Liver (tissue), 9 donors: Measurements from ENCODE around the gene FAT1. TPM values are rescaled to one million over a fixed set of nuclear protein-coding genes. Genes with fewer than 3 reads are reported as not detected.

ENCODE experiments used
- DNase-seq: peaks from one replicate; pipeline ENCODE4 v3.0.0-alpha.2; 2017; ENCODE audit warnings: low spot score
- H3K27ac ChIP-seq, 2 donors: one replicate each; pipeline ENCODE4 v1.7.0; 2013; ENCODE audit warnings: inconsistent platforms in 2 of 2, low read length in 2 of 2, control low read depth in 1 of 2, low read depth in 1 of 2, mild to moderate bottlenecking in 1 of 2
- H3K27me3 ChIP-seq, 4 donors: one replicate each; pipeline versions ENCODE4 v1.6.1 to v1.7.0; 2013; ENCODE audit warnings: low read length in 3 of 4, inconsistent platforms in 1 of 4, mild to moderate bottlenecking in 1 of 4, moderate library complexity in 1 of 4; ENCODE audit not compliant: control insufficient read depth in 4 of 4, insufficient read depth in 4 of 4
- H3K36me3 ChIP-seq, 4 donors: one replicate each; pipeline versions ENCODE4 v1.6.1 to v1.7.0; 2013; ENCODE audit warnings: low read length in 3 of 4, mild to moderate bottlenecking in 3 of 4, low read depth in 1 of 4, moderate library complexity in 1 of 4; ENCODE audit not compliant: control insufficient read depth in 4 of 4, insufficient read depth in 3 of 4
- H3K4me1 ChIP-seq, 4 donors: one replicate each; pipeline versions ENCODE4 v1.6.1 to v1.7.0; 2013; ENCODE audit warnings: low read length in 3 of 4, mild to moderate bottlenecking in 3 of 4, moderate library complexity in 1 of 4; ENCODE audit not compliant: control insufficient read depth in 4 of 4, insufficient read depth in 4 of 4
- H3K4me3 ChIP-seq, 3 donors: one replicate each; pipeline versions ENCODE4 v1.6.1 to v1.7.0; 2013; ENCODE audit warnings: low read length in 3 of 3, control low read depth in 1 of 3, low read depth in 1 of 3, mild to moderate bottlenecking in 1 of 3
- H3K9ac ChIP-seq, 2 donors: one replicate each; pipeline ENCODE4 v1.7.0; 2013; ENCODE audit warnings: low read length in 2 of 2, mild to moderate bottlenecking in 2 of 2, moderate library complexity in 2 of 2, control low read depth in 1 of 2, low read depth in 1 of 2
- H3K9me3 ChIP-seq, 4 donors: one replicate each; pipeline versions ENCODE4 v1.6.1 to v1.7.0; 2013; ENCODE audit warnings: low read length in 3 of 4; ENCODE audit not compliant: control insufficient read depth in 4 of 4
- CTCF ChIP-seq: fragments of 150-350 bp; IDR thresholded peaks from 2 replicates; pipeline ENCODE4 v1.5.1; 2017; ENCODE audit warnings: improper control_type of control experiment, low read depth, low read length; ENCODE audit not compliant: missing input control
- EGR1 ChIP-seq, 2 donors: IDR thresholded peaks; 2 replicates each; pipeline ENCODE4 v1.6.1; 2016 to 2018; ENCODE audit warnings: antibody characterized with exemption in 2 of 2, low read depth in 2 of 2
- FOXA1 ChIP-seq: IDR thresholded peaks from 2 replicates; pipeline ENCODE4 v1.6.1; 2016; ENCODE audit warnings: antibody characterized with exemption
- FOXA2 ChIP-seq: IDR thresholded peaks from 2 replicates; pipeline ENCODE4 v1.6.1; 2016; ENCODE audit warnings: antibody characterized with exemption
- GABPA ChIP-seq, 2 donors: IDR thresholded peaks in 1 of 2; conservative IDR thresholded peaks in 1 of 2; 2 replicates each; pipeline ENCODE4 v1.6.1; 2016; ENCODE audit warnings: antibody characterized with exemption in 2 of 2, mild to moderate bottlenecking in 1 of 2, moderate library complexity in 1 of 2
- HNF4A ChIP-seq, 2 donors: conservative IDR thresholded peaks; 2 replicates each; pipeline ENCODE4 v1.6.1; 2016; ENCODE audit warnings: antibody characterized with exemption in 2 of 2, mild to moderate bottlenecking in 2 of 2
- HNF4G ChIP-seq: IDR thresholded peaks from 2 replicates; pipeline ENCODE4 v1.6.1; 2016; ENCODE audit warnings: antibody characterized with exemption
- JUND ChIP-seq, 2 donors: IDR thresholded peaks; 2 replicates each; pipeline ENCODE4 v1.6.1; 2016; ENCODE audit warnings: antibody characterized with exemption in 2 of 2
- MAX ChIP-seq: IDR thresholded peaks from 2 replicates; pipeline ENCODE4 v1.6.1; 2016; ENCODE audit warnings: antibody characterized with exemption
- RAD21 ChIP-seq, 2 donors: IDR thresholded peaks; 2 replicates each; pipeline ENCODE4 v1.6.1; 2016; ENCODE audit warnings: antibody characterized with exemption in 2 of 2, mild to moderate bottlenecking in 2 of 2
- REST ChIP-seq: IDR thresholded peaks from 2 replicates; pipeline ENCODE4 v1.6.1; 2016; ENCODE audit warnings: antibody characterized with exemption, mild to moderate bottlenecking
- RXRA ChIP-seq, 2 donors: IDR thresholded peaks; 2 replicates each; pipeline ENCODE4 v1.6.1; 2017 to 2018; ENCODE audit warnings: antibody characterized with exemption in 2 of 2, mild to moderate bottlenecking in 1 of 2
- SP1 ChIP-seq: IDR thresholded peaks from 2 replicates; pipeline ENCODE4 v1.6.1; 2018; ENCODE audit warnings: antibody characterized with exemption, mild to moderate bottlenecking
- TAF1 ChIP-seq: conservative IDR thresholded peaks from 2 replicates; pipeline ENCODE4 v1.6.1; 2016; ENCODE audit warnings: antibody characterized with exemption, mild to moderate bottlenecking
- YY1 ChIP-seq: IDR thresholded peaks from 2 replicates; pipeline ENCODE4 v1.6.1; 2016; ENCODE audit warnings: antibody characterized with exemption, mild to moderate bottlenecking
- ZBTB33 ChIP-seq: IDR thresholded peaks from 2 replicates; pipeline ENCODE4 v1.6.1; 2016; ENCODE audit warnings: antibody characterized with exemption
- WGBS: extraction: QIAGEN DNeasy Blood & Tissue Kit; methylation state at CpG from one replicate; pipeline ENCODE4 v1.1.7; 2013; 5-methylcytosine and 5-hydroxymethylcytosine counted together
- polyA plus RNA-seq, 2 donors: library from polyadenylated mRNA; stranded (reverse) in 1 of 2; unstranded in 1 of 2; fragments of 200-250 nt in 1 of 2; fragments of >200 nt in 1 of 2; fragmentation: Nextera tagmentation in 1 of 2; extraction: Ambion mirVana in 1 of 2; gene quantifications; one replicate each; pipeline versions ENCODE4 v1.2.1 to v1.2.3, GENCODE V29; 2013 to 2015
- total RNA-seq, 2 donors: library from RNA; depleted of rRNA; stranded (reverse); fragments of >200 nt; gene quantifications; one replicate each; pipeline ENCODE4 v1.2.3, GENCODE V29; 2014
- TF ChIP-seq, protein P1 (sequence below): IDR thresholded peaks from 2 replicates; pipeline ENCODE4 v1.6.1; 2016; ENCODE audit warnings: antibody characterized with exemption
- donor health status: healthy.
- donor health status: healthy.
- donor health status: healthy.
- donor health status: healthy.
- donor health status: healthy.

The FAT1 gene
- total and polyA plus RNA-seq, 4 donors: 10.0 to 48.0 (median 30.0) TPM

DNA sequence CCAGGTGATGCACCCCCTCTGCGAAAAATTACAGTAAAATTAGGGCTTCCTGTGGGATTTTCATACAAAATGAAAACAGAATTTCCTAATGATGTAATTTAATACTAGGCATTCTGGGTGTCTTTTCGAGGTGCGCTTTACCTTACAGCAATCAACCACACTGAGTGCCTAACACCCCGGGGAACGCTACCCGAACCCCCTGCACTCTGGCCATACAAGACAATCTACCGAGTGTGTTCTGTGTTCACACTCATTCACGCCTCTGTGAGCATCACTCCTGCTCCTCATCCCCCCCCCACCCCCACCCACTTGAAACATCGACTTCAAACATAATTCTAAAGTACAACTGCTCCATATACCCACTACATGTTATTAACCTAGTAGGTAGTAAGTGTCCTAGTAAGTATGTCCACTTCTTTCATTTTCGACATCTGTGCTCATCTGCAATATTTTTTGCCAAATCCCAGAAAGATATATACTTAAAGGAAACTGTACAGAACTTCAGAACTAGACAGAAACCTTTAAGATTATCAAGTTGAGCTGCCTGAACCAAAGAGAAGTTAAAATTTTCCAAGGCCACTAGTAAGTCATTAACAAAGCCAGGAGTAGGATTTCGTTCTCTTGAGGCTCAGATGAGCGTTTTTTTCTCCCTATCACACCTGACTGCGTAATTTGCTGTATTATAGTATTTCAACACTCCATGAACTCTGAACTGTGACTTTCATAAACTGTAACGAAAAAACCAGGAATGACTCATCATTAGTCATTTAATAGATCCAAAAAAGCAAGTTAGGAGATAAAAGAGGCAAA is 80.0 kb downstream of the FAT1 start (continued):
- peak; percentile 83 for TF ChIP-seq ZBTB33
- TF ChIP-seq, protein P1, sequence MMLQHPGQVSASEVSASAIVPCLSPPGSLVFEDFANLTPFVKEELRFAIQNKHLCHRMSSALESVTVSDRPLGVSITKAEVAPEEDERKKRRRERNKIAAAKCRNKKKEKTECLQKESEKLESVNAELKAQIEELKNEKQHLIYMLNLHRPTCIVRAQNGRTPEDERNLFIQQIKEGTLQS: peak; percentile 95
- TF ChIP-seq TAF1: no peak
- TF ChIP-seq YY1: peak; percentile 48

- DNase-seq: no peak
- Histone ChIP-seq H3K9me3 (no peaks in the 10 kb centered on the region), H3K9ac (no peak overlapping the region), H3K4me1 (peaks cover 2 to 14% (median 9%) of the 10 kb centered on the region in 4 donors), H3K4me3 (no peak overlapping the region), H3K27me3 (no peaks in the 10 kb centered on the region), H3K27ac (peak overlapping the region in 1 of 2 donors; percentile 71), H3K36me3 (no peaks in the 10 kb centered on the region)
- 94% methylated on average over 11 of the region's 11 CpGs for WGBS
- TF ChIP-seq JUND (IDR thresholded peaks at IDR 0.05): no peak
- TF ChIP-seq ZBTB33: no peak
- no peak for TF ChIP-seq GABPA (IDR thresholded peaks at IDR 0.05 in 1 of 2, conservative IDR thresholded peaks at IDR 0.05 in 1 of 2)
- TF ChIP-seq, protein P1: no peak
- TF ChIP-seq RXRA (IDR thresholded peaks at IDR 0.05): no peak
- TF ChIP-seq RAD21 (IDR thresholded peaks at IDR 0.05): no peak
- TF ChIP-seq CTCF: no peak
These were observed 80.7 kb downstream of the FAT1 start for GRCh38 chr4:186642998-186643397.

GRCh38 chr4:186642530-186642929 is 81.1 kb downstream of the FAT1 start:
- Histone ChIP-seq H3K9me3 (no peaks in the 10 kb centered on the region), H3K27me3 (no peaks in the 10 kb centered on the region), H3K9ac (no peak overlapping the region), H3K4me3 (no peak overlapping the region), H3K4me1 (peaks cover 2 to 14% (median 9%) of the 10 kb centered on the region in 4 donors), H3K36me3 (no peaks in the 10 kb centered on the region), H3K27ac (no peak overlapping the region)
- DNase-seq: no peak
- no peak for TF ChIP-seq HNF4A (conservative IDR thresholded peaks at IDR 0.05)
- TF ChIP-seq YY1: no peak
- TF ChIP-seq GABPA (IDR thresholded peaks at IDR 0.05 in 1 of 2, conservative IDR thresholded peaks at IDR 0.05 in 1 of 2): no peak
- no peak for TF ChIP-seq FOXA2
- no peak for TF ChIP-seq JUND (IDR thresholded peaks at IDR 0.05)
- TF ChIP-seq FOXA1: no peak
- TF ChIP-seq RXRA (IDR thresholded peaks at IDR 0.05): no peak
- no peak for TF ChIP-seq SP1
- TF ChIP-seq RAD21 (IDR thresholded peaks at IDR 0.05): no peak
- TF ChIP-seq, protein P1: no peak
- TF ChIP-seq TAF1: no peak
- no peak for TF ChIP-seq REST
- TF ChIP-seq MAX: no peak
- TF ChIP-seq EGR1 (IDR thresholded peaks at IDR 0.05; ENCODE audit: low read depth in 2 of 2): no peak
- no peak for TF ChIP-seq HNF4G
- WGBS: 90% methylated on average over 15 of the region's 15 CpGs
